Hepatocyte (in vitro differentiated cells): ENCODE measurements around the gene DSG3. TPM values are rescaled to one million over a fixed set of nuclear protein-coding genes. Genes with fewer than 3 reads are reported as not detected.

ENCODE experiments used
- DNase-seq: peaks from one replicate; pipeline ENCODE4 v3.0.0-alpha.2; 2016; ENCODE audit warnings: low spot score
- H2AFZ ChIP-seq: fragments of 200-600 bp; sonication (generic); 2 replicates; pipeline ENCODE4 v1.6.0; 2016; ENCODE audit warnings: antibody characterized with exemption, mild to moderate bottlenecking
- H3K27ac ChIP-seq: fragments of 200-600 bp; sonication (generic); 2 replicates; pipeline ENCODE4 v1.5.1; 2016; ENCODE audit warnings: mild to moderate bottlenecking
- H3K27me3 ChIP-seq: fragments of 200-600 bp; sonication (generic); 2 replicates; pipeline ENCODE4 v1.6.1; 2016
- H3K36me3 ChIP-seq: fragments of 200-600 bp; sonication (generic); replicated peaks from 2 replicates; pipeline ENCODE4 v1.5.1; 2016; ENCODE audit warnings: low read depth; ENCODE audit not compliant: insufficient read depth
- H3K4me1 ChIP-seq: fragments of 200-600 bp; sonication (generic); 2 replicates; pipeline ENCODE4 v1.5.1; 2016; ENCODE audit warnings: mild to moderate bottlenecking, moderate library complexity; ENCODE audit not compliant: insufficient read depth
- H3K4me2 ChIP-seq: fragments of 200-600 bp; sonication (generic); 2 replicates; pipeline ENCODE4 v1.6.0; 2016
- H3K4me3 ChIP-seq: fragments of 200-600 bp; sonication (generic); 2 replicates; pipeline ENCODE4 v1.5.1; 2016; ENCODE audit warnings: mild to moderate bottlenecking
- H3K79me2 ChIP-seq: fragments of 200-600 bp; sonication (generic); 2 replicates; pipeline ENCODE4 v1.6.0; 2017; ENCODE audit warnings: mild to moderate bottlenecking
- H3K9me2 ChIP-seq: fragments of 200-600 bp; sonication (generic); replicated peaks from 2 replicates; pipeline ENCODE4 v1.6.0; 2017; ENCODE audit warnings: mild to moderate bottlenecking; ENCODE audit not compliant: insufficient read depth
- H3K9me3 ChIP-seq: fragments of 200-600 bp; sonication (generic); 2 replicates; pipeline ENCODE4 v1.5.1; 2016; ENCODE audit warnings: low read depth, mild to moderate bottlenecking
- H4K20me1 ChIP-seq: fragments of 200-600 bp; sonication (generic); 2 replicates; pipeline ENCODE4 v1.6.0; 2016; ENCODE audit warnings: mild to moderate bottlenecking; ENCODE audit not compliant: insufficient read depth, poor library complexity, severe bottlenecking
- CTCF ChIP-seq: fragments of 200-600 bp; sonication (generic); IDR thresholded peaks from 2 replicates; pipeline ENCODE4 v1.5.1; 2016; ENCODE audit warnings: antibody characterized with exemption, mild to moderate bottlenecking; ENCODE audit not compliant: poor library complexity
- EZH2 ChIP-seq: fragments of 200-600 bp; sonication (generic); IDR thresholded peaks from 2 replicates; pipeline ENCODE4 v1.6.1; 2016; ENCODE audit warnings: antibody characterized with exemption, mild to moderate bottlenecking, borderline replicate concordance
- EZH2phosphoT487 ChIP-seq: fragments of 200-600 bp; sonication (generic); IDR thresholded peaks from one replicate; pipeline ENCODE4 v1.6.1; 2018; ENCODE audit warnings: antibody characterized with exemption, mild to moderate bottlenecking, low read depth, moderate library complexity; ENCODE audit not compliant: unreplicated experiment, severe bottlenecking
- WGBS: methylation state at CpG from one replicate; pipeline ENCODE4 v1.1.6; 2016; ENCODE audit warnings: low lambda C conversion rate; ENCODE audit errors: missing lambda C conversion rate; 5-methylcytosine and 5-hydroxymethylcytosine counted together
- polyA plus RNA-seq: library from polyadenylated mRNA; unstranded; fragments of >200 nt; fragmentation: Nextera tagmentation; extraction: Ambion mirVana; gene quantifications from 2 replicates; pipeline ENCODE4 v1.2.1, GENCODE V29; 2016
- total RNA-seq: library from RNA; depleted of rRNA; stranded (reverse); fragments of >200 nt; gene quantifications from 2 replicates; pipeline ENCODE4 v1.2.3, GENCODE V29; 2014

DSG3 gene
- total and polyA plus RNA-seq, 2 experiments from 2014 or later, result 0.43 TPM; not detected in 1

DNA sequence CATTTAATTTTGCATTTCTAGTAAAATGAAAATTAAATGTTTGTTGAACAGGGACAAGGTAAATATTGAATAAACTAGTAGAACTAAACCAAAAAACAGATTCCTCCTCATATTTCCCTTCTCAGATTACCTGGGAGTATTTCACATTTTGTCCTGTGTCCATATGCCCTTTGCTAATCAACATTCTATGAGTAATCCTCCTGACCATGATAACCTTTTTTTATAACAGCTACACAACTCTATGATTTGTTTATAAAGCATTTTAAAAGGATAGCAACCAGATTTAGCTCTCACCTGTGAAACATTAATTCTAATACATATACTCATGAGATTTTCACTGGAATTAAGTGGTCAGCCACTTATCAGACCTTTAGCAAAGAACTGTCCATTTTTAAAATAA, 43.3 kb downstream of the DSG3 start:
- Histone ChIP-seq H3K9me2 (no peaks in the 10 kb centered on the region), H3K27me3 (no peaks in the 10 kb centered on the region), H3K27ac (peak overlapping the region; percentile 63), H2AFZ (no peak overlapping the region), H3K4me3 (no peak overlapping the region), H3K4me2 (no peak overlapping the region), H4K20me1 (no peaks in the 10 kb centered on the region), H3K36me3 (no peaks in the 10 kb centered on the region), H3K9me3 (no peaks in the 10 kb centered on the region), H3K79me2 (no peaks in the 10 kb centered on the region), H3K4me1 (peaks cover 3% of the 10 kb centered on the region)
- DNase-seq, result no peak
- no peak for TF ChIP-seq EZH2phosphoT487
- no peak for TF ChIP-seq EZH2
- TF ChIP-seq CTCF, result no peak

- no peaks in the 10 kb centered on the region for H3K36me3 ChIP-seq
- no peaks in the 10 kb centered on the region for H3K9me2 ChIP-seq
- no peak for DNase-seq
- no peaks in the 10 kb centered on the region for H3K79me2 ChIP-seq
- no peak overlapping the region for H3K4me3 ChIP-seq
- H4K20me1 ChIP-seq, result no peaks in the 10 kb centered on the region
- peaks cover 2% of the 10 kb centered on the region for H3K4me1 ChIP-seq
- no peak for TF ChIP-seq EZH2phosphoT487
- no peak for TF ChIP-seq CTCF
- no peak overlapping the region for H2AFZ ChIP-seq
- H3K4me2 ChIP-seq, result no peak overlapping the region
- no peaks in the 10 kb centered on the region for H3K27me3 ChIP-seq
- no peaks in the 10 kb centered on the region for H3K9me3 ChIP-seq
- H3K27ac ChIP-seq, result peak overlapping the region; percentile 63
Observed at GRCh38 chr18:31491586-31491985, 44.0 kb downstream of the DSG3 start.

GRCh38 chr18:31492671-31493070, 45.1 kb downstream of the DSG3 start:
- Histone ChIP-seq H3K9me3 (no peaks in the 10 kb centered on the region), H3K4me3 (no peak overlapping the region), H3K4me2 (no peak overlapping the region), H3K27ac (no peak overlapping the region), H4K20me1 (no peaks in the 10 kb centered on the region), H3K4me1 (no peaks in the 10 kb centered on the region), H3K36me3 (no peaks in the 10 kb centered on the region), H2AFZ (no peak overlapping the region), H3K27me3 (no peaks in the 10 kb centered on the region), H3K9me2 (no peaks in the 10 kb centered on the region), H3K79me2 (no peaks in the 10 kb centered on the region)
- no peak for DNase-seq
- 88% methylated on average over 9 of the region's 9 CpGs for WGBS
- TF ChIP-seq EZH2phosphoT487 (no peak), CTCF (no peak)

DNA sequence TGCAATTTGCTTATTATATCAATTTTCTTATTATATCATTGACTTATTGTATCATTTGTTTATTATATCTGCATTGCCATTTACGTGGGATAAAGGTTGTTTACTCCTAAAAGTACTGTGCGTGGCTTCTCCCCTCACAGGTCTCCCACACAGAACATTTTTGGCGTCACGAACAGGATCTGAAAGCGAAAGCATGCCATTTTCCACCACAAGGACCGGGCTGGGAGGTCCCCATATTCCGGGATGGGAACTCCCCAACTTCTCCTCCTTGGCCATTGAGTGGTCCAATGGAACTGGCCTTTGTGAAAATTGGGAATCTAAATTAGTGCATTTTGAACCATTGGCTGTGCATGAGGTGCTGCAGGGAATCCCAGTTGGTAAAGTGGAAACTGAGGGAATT, 45.6 kb downstream of the DSG3 start:
- Histone ChIP-seq H3K9me3 (no peaks in the 10 kb centered on the region), H3K36me3 (no peaks in the 10 kb centered on the region), H2AFZ (no peak overlapping the region), H3K79me2 (no peaks in the 10 kb centered on the region), H3K4me1 (no peaks in the 10 kb centered on the region), H3K4me2 (no peak overlapping the region), H3K9me2 (no peaks in the 10 kb centered on the region), H3K27ac (no peak overlapping the region), H4K20me1 (no peaks in the 10 kb centered on the region), H3K27me3 (no peaks in the 10 kb centered on the region), H3K4me3 (no peak overlapping the region)
- TF ChIP-seq CTCF (no peak), EZH2phosphoT487 (no peak), EZH2 (no peak)
- DNase-seq, result no peak
- WGBS, result 95% methylated on average over 7 of the region's 7 CpGs
